HG03066 (cell line): ENCODE measurements around the gene SIM2.

Experiments used
- ATAC-seq: cut with Tn5 transposase; IDR thresholded peaks from one replicate; pipeline ENCODE4 v1.9.1; 2021; ENCODE audit warnings: low read depth; ENCODE audit not compliant: unreplicated experiment

Gene SIM2

GRCh38 chr21:36709868-36710728, 11.2 kb downstream of the SIM2 start:
- no peak for ATAC-seq

- no peak for ATAC-seq
Measured at GRCh38 chr21:36710729-36711048, 11.8 kb downstream of the SIM2 start.

GRCh38 chr21:36713746-36714145, 14.8 kb downstream of the SIM2 start:
- ATAC-seq, result no peak

GRCh38 chr21:36716387-36716786, 17.5 kb downstream of the SIM2 start:
- no peak for ATAC-seq

- no peak for ATAC-seq
Measured at GRCh38 chr21:36716836-36717235, 17.9 kb downstream of the SIM2 start.

GRCh38 chr21:36717976-36718375, 19.1 kb downstream of the SIM2 start:
- ATAC-seq, result no peak

GRCh38 chr21:36718951-36719501, 20.1 kb downstream of the SIM2 start:
- no peak for ATAC-seq

GRCh38 chr21:36719614-36720013, 20.7 kb downstream of the SIM2 start:
- no peak for ATAC-seq

GRCh38 chr21:36721817-36722216, 22.9 kb downstream of the SIM2 start:
- no peak for ATAC-seq

- no peak for ATAC-seq
Measured at GRCh38 chr21:36722370-36723368, 23.8 kb downstream of the SIM2 start.

- no peak for ATAC-seq
Measured at GRCh38 chr21:36723371-36723881, 24.5 kb downstream of the SIM2 start.

- no peak for ATAC-seq
Measured at GRCh38 chr21:36724660-36725059, 25.7 kb downstream of the SIM2 start.

GRCh38 chr21:36725793-36726386, 27.0 kb downstream of the SIM2 start:
- no peak for ATAC-seq

- ATAC-seq, result no peak
Measured at GRCh38 chr21:36727866-36728265, 29.0 kb downstream of the SIM2 start.

- no peak for ATAC-seq
Measured at GRCh38 chr21:36728371-36729111, 29.6 kb downstream of the SIM2 start.

GRCh38 chr21:36729310-36729970, 30.5 kb downstream of the SIM2 start:
- ATAC-seq, result no peak

- ATAC-seq, result no peak
Measured at GRCh38 chr21:36730291-36731281, 31.7 kb downstream of the SIM2 start.

- ATAC-seq, result no peak
Measured at GRCh38 chr21:36732217-36732616, 33.3 kb downstream of the SIM2 start.
